D721Med (cell line): ENCODE measurements around the gene TNNT3.

Experiments used
- DNase-seq: peaks from one replicate; pipeline ENCODE4 v3.0.0; 2011; ENCODE audit warnings: low spot score; ENCODE audit not compliant: insufficient read length
- FAIRE-seq: peaks from 2 replicates; lab custom pipeline; 2011; peaks lifted over from hg19 to GRCh38; lab: Jason Lieb, UNC
- CTCF ChIP-seq: IDR thresholded peaks from 2 replicates; pipeline ENCODE4 v1.5.1; 2012; ENCODE audit warnings: mild to moderate bottlenecking, control low read depth; ENCODE audit not compliant: insufficient read depth; ENCODE audit errors: missing control alignments

The TNNT3 gene

GRCh38 chr11:1967641-1968225, 48.2 kb downstream of the TNNT3 start:
- FAIRE-seq (no peak), DNase-seq (no peak)
- no peak for TF ChIP-seq CTCF

- DNase-seq (no peak), FAIRE-seq (no peak)
- no peak for TF ChIP-seq CTCF
Measured at GRCh38 chr11:1968454-1969002, 49.0 kb downstream of the TNNT3 start.

- no peak for FAIRE-seq
- no peak for TF ChIP-seq CTCF
- DNase-seq, result no peak
Measured at GRCh38 chr11:1969035-1969434, 49.5 kb downstream of the TNNT3 start.

GRCh38 chr11:1969776-1970175, 50.3 kb downstream of the TNNT3 start:
- no peak for FAIRE-seq
- DNase-seq, result no peak
- no peak for TF ChIP-seq CTCF

- DNase-seq (no peak), FAIRE-seq (no peak)
- TF ChIP-seq CTCF, result no peak
Measured at GRCh38 chr11:1970956-1971355, 51.5 kb downstream of the TNNT3 start.

GRCh38 chr11:1975185-1975584, 55.7 kb downstream of the TNNT3 start:
- TF ChIP-seq CTCF, result no peak
- FAIRE-seq, result no peak

GRCh38 chr11:1978720-1979473, 59.4 kb downstream of the TNNT3 start:
- FAIRE-seq (no peak), DNase-seq (no peak)
- TF ChIP-seq CTCF, result no peak

More at GRCh38 chr11:1975185-1975584, 55.7 kb downstream of the TNNT3 start:
- no peak for DNase-seq
